SK-N-SH treated with all-trans-retinoic acid at 6 μM for 48 hours (cell line): ENCODE results near the gene RNF25.

ENCODE experiments used
- ARNTL ChIP-seq: fragments of 450-650 bp; formaldehyde crosslinking; IDR thresholded peaks from 2 replicates; pipeline ENCODE4 v1.5.0; 2020; ENCODE audit warnings: low read depth, mild to moderate bottlenecking, moderate library complexity, borderline replicate concordance
- BACH2 ChIP-seq: fragments of 250-450 bp; sonication (Bioruptor Pico); IDR thresholded peaks from 2 replicates; pipeline ENCODE4 v1.9.0; 2021; ENCODE audit warnings: mild to moderate bottlenecking, borderline replicate concordance
- ISL1 ChIP-seq: fragments of 250-450 bp; sonication (Bioruptor Pico); IDR thresholded peaks from 2 replicates; pipeline ENCODE4 v2.1.2; 2022; ENCODE audit warnings: mild to moderate bottlenecking, moderate library complexity
- RARB ChIP-seq: fragments of 250-450 bp; sonication (Bioruptor Pico); IDR thresholded peaks from 2 replicates; pipeline ENCODE4 v1.8.0; 2021; ENCODE audit warnings: mild to moderate bottlenecking, moderate library complexity
- TOX ChIP-seq: fragments of 250-450 bp; sonication (Bioruptor Pico); IDR thresholded peaks from 2 replicates; pipeline ENCODE4 v1.8.0; 2021; ENCODE audit warnings: mild to moderate bottlenecking, moderate library complexity, borderline replicate concordance
- ZFP3 ChIP-seq: fragments of 250-450 bp; sonication (Bioruptor Pico); IDR thresholded peaks from 2 replicates; pipeline ENCODE4 v1.5.0; 2020; ENCODE audit warnings: mild to moderate bottlenecking, moderate library complexity
- ZNF565 ChIP-seq: fragments of 450-650 bp; formaldehyde crosslinking; conservative IDR thresholded peaks from 2 replicates; pipeline ENCODE4 v1.5.0; 2020; ENCODE audit warnings: low read depth, mild to moderate bottlenecking, moderate library complexity
- TF ChIP-seq, protein P1 (sequence below): fragments of 250-450 bp; sonication (Bioruptor Pico); IDR thresholded peaks from 2 replicates; pipeline ENCODE4 v1.8.0; 2020; ENCODE audit warnings: mild to moderate bottlenecking, moderate library complexity, borderline replicate concordance
- TF ChIP-seq, protein P2 (sequence below): fragments of 250-450 bp; sonication (Bioruptor Pico); IDR thresholded peaks from 2 replicates; pipeline ENCODE4 v1.5.1; 2021; ENCODE audit warnings: mild to moderate bottlenecking, moderate library complexity
- TF ChIP-seq, protein P3 (sequence below): fragments of 250-450 bp; sonication (Bioruptor Pico); IDR thresholded peaks from 2 replicates; pipeline ENCODE4 v1.8.0; 2021; ENCODE audit warnings: low read depth, mild to moderate bottlenecking, moderate library complexity, borderline replicate concordance

DNA sequence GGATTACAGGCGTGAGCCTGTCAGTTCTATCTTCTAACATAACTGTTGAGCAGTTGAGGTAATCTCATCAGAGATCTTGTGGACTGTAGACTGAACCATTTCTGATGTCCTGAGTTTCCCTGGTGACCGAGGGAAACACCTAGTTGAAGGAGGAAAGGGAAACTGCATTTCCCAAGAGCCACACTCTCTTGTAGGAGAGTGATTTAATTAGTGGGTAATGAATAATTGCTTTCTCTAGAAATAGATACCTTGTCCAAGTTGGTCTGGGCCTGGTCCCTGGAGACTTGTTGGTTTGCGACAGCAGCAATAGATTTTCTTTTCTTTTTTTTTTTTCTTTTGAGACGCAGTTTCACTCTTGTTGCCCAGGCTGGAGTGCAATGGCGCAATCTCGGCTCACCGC is 46.3 kb upstream of the RNF25 start:
- TF ChIP-seq, protein P1, sequence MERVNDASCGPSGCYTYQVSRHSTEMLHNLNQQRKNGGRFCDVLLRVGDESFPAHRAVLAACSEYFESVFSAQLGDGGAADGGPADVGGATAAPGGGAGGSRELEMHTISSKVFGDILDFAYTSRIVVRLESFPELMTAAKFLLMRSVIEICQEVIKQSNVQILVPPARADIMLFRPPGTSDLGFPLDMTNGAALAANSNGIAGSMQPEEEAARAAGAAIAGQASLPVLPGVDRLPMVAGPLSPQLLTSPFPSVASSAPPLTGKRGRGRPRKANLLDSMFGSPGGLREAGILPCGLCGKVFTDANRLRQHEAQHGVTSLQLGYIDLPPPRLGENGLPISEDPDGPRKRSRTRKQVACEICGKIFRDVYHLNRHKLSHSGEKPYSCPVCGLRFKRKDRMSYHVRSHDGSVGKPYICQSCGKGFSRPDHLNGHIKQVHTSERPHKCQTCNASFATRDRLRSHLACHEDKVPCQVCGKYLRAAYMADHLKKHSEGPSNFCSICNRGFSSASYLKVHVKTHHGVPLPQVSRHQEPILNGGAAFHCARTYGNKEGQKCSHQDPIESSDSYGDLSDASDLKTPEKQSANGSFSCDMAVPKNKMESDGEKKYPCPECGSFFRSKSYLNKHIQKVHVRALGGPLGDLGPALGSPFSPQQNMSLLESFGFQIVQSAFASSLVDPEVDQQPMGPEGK: no peak
- TF ChIP-seq, protein P2, sequence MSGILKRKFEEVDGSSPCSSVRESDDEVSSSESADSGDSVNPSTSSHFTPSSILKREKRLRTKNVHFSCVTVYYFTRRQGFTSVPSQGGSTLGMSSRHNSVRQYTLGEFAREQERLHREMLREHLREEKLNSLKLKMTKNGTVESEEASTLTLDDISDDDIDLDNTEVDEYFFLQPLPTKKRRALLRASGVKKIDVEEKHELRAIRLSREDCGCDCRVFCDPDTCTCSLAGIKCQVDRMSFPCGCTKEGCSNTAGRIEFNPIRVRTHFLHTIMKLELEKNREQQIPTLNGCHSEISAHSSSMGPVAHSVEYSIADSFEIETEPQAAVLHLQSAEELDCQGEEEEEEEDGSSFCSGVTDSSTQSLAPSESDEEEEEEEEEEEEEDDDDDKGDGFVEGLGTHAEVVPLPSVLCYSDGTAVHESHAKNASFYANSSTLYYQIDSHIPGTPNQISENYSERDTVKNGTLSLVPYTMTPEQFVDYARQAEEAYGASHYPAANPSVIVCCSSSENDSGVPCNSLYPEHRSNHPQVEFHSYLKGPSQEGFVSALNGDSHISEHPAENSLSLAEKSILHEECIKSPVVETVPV (CRISPR knock-in tag): no peak
- no peak for TF ChIP-seq ZNF565
- no peak for TF ChIP-seq TOX (CRISPR knock-in tag)
- TF ChIP-seq ISL1 (CRISPR knock-in tag): no peak
- no peak for TF ChIP-seq RARB (CRISPR knock-in tag)
- no peak for TF ChIP-seq BACH2 (CRISPR knock-in tag)
- TF ChIP-seq ARNTL (CRISPR knock-in tag): no peak
- TF ChIP-seq ZFP3 (CRISPR knock-in tag): no peak
- TF ChIP-seq, protein P3, sequence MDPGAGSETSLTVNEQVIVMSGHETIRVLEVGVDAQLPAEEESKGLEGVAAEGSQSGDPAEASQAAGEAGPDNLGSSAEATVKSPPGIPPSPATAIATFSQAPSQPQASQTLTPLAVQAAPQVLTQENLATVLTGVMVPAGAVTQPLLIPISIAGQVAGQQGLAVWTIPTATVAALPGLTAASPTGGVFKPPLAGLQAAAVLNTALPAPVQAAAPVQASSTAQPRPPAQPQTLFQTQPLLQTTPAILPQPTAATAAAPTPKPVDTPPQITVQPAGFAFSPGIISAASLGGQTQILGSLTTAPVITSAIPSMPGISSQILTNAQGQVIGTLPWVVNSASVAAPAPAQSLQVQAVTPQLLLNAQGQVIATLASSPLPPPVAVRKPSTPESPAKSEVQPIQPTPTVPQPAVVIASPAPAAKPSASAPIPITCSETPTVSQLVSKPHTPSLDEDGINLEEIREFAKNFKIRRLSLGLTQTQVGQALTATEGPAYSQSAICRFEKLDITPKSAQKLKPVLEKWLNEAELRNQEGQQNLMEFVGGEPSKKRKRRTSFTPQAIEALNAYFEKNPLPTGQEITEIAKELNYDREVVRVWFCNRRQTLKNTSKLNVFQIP: no peak
